OCI-LY7 (cell line): ENCODE results near the gene CRY2.

Experiments used
- CTCF ChIP-seq: fragments of 200-600 bp; sonication (generic); conservative IDR thresholded peaks from 2 replicates; pipeline ENCODE4 v1.5.1; 2014; ENCODE audit warnings: mild to moderate bottlenecking, antibody characterized with exemption, low read length, moderate library complexity, mixed read lengths
- EZH2phosphoT487 ChIP-seq: fragments of 200-600 bp; sonication (generic); IDR thresholded peaks from 2 replicates; pipeline ENCODE4 v1.6.1; 2018; ENCODE audit warnings: low read depth, borderline replicate concordance, mild to moderate bottlenecking, mixed run types, antibody characterized with exemption, low read length, moderate library complexity, mixed read lengths

- no peak for TF ChIP-seq CTCF
- no peak for TF ChIP-seq EZH2phosphoT487
Observed at GRCh38 chr11:45930951-45931570, 83.8 kb downstream of the CRY2 start.
